Activated naive CD8-positive, alpha-beta T cell (primary cell): ENCODE measurements around the gene ADD1.
A peak's percentile ranks its signal among the peaks of the same experiment; 100 is the strongest.
"Not testable (repeated sequence)": the region's sequence is repeated elsewhere in the genome, so short reads cannot be mapped to it uniquely, and the experiment has no call there.

Experiments
- H3K27ac Mint-ChIP-seq: one replicate; pipeline ENCODE4 v1.8.0; 2021; ENCODE audit warnings: mixed read lengths
- H3K27me3 Mint-ChIP-seq: one replicate; pipeline ENCODE4 v1.8.0; 2021; ENCODE audit warnings: mixed read lengths
- H3K36me3 Mint-ChIP-seq: one replicate; pipeline ENCODE4 v1.8.0; 2021; ENCODE audit warnings: mixed read lengths
- H3K4me1 Mint-ChIP-seq: one replicate; pipeline ENCODE4 v1.8.0; 2021; ENCODE audit warnings: low read depth, mixed read lengths
- H3K4me3 Mint-ChIP-seq: one replicate; pipeline ENCODE4 v1.8.0; 2021; ENCODE audit warnings: mild to moderate bottlenecking, mixed read lengths
- H3K9me3 Mint-ChIP-seq: one replicate; pipeline ENCODE4 v1.8.0; 2021; ENCODE audit warnings: low read depth, mixed read lengths

The ADD1 gene

DNA sequence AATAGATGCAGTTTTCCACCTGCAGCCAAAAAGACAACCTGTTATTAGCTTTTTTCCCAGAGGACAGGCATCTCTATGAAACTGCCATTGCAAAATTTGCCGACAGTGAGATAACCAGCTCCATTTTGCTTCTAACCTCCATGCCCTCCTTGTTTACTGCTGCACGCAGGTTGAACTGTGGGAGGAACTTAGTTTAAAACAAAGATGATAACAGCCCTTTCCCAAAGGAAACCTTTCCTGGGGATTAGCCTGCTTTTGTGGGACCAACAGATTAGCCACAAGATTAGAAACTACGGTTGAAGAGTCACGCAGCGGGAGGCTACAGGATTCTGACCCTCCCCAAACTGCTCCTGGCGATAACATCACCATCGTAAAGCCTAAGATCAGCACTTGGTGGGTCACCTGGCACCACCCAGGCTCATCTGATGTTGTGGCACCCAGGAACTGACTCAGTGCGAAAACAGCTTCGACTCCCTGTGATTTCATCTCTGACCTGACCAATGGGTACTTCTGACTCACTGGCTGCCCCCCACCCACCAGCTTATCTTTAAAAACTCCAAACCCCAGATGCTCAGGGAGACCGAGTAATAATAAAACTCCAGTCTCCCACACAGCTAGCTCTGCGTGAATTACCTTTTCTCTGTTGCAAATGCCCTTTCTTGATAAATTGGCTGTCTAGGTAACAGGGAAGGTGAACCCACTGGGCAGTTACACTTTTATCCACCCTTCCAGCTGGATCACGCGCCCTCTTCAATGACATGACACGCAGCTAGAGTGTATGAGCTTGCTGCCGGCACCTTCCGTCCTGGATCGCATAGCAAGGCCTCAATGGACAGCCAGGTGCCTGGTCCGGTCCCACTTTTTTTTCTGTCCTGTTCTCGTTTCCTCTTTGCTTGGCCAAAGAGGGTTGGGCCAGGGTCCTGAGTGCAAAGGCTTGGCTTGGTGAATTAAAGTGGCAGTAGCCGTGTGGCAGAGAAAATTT is 92.4 kb downstream of the ADD1 start:
- peak overlapping the region; percentile 91 for H3K4me3 Mint-ChIP-seq
- H3K9me3 Mint-ChIP-seq = no peaks in the 10 kb centered on the region
- H3K27me3 Mint-ChIP-seq = no peaks in the 10 kb centered on the region
- H3K36me3 Mint-ChIP-seq = peaks cover 4% of the 10 kb centered on the region
- peaks cover 39% of the 10 kb centered on the region for H3K4me1 Mint-ChIP-seq
- H3K27ac Mint-ChIP-seq = peak overlapping the region; percentile 90

- H3K27ac Mint-ChIP-seq = peak overlapping the region; percentile 90
- H3K27me3 Mint-ChIP-seq = no peaks in the 10 kb centered on the region
- H3K4me1 Mint-ChIP-seq = peaks cover 39% of the 10 kb centered on the region
- H3K4me3 Mint-ChIP-seq = peak overlapping the region; percentile 91
- peaks cover 4% of the 10 kb centered on the region for H3K36me3 Mint-ChIP-seq
- H3K9me3 Mint-ChIP-seq = no peaks in the 10 kb centered on the region
Measured at GRCh38 chr4:2936773-2937145, 93.1 kb downstream of the ADD1 start.

- H3K27me3 Mint-ChIP-seq = no peaks in the 10 kb centered on the region
- H3K9me3 Mint-ChIP-seq = no peaks in the 10 kb centered on the region
- H3K27ac Mint-ChIP-seq = peak overlapping the region; percentile 90
- H3K36me3 Mint-ChIP-seq = peaks cover 4% of the 10 kb centered on the region
- H3K4me1 Mint-ChIP-seq = peaks cover 35% of the 10 kb centered on the region
- peak overlapping the region; percentile 91 for H3K4me3 Mint-ChIP-seq
Measured at GRCh38 chr4:2937146-2937857, 93.7 kb downstream of the ADD1 start.

GRCh38 chr4:2937986-2938385 is 94.3 kb downstream of the ADD1 start:
- peak overlapping the region; percentile 8 for H3K27ac Mint-ChIP-seq
- no peaks in the 10 kb centered on the region for H3K9me3 Mint-ChIP-seq
- peaks cover 2% of the 10 kb centered on the region for H3K36me3 Mint-ChIP-seq
- peaks cover 28% of the 10 kb centered on the region for H3K4me1 Mint-ChIP-seq
- no peak overlapping the region for H3K4me3 Mint-ChIP-seq
- no peaks in the 10 kb centered on the region for H3K27me3 Mint-ChIP-seq

GRCh38 chr4:2938411-2938810 is 94.8 kb downstream of the ADD1 start:
- not testable (repeated sequence) for H3K27ac Mint-ChIP-seq, H3K4me3 Mint-ChIP-seq, H3K27me3 Mint-ChIP-seq, H3K9me3 Mint-ChIP-seq, H3K36me3 Mint-ChIP-seq
- peaks cover 24% of the 10 kb centered on the region for H3K4me1 Mint-ChIP-seq

- Mint-ChIP-seq H3K4me1 (peaks cover 24% of the 10 kb centered on the region), H3K4me3 (peak overlapping the region; percentile 27)
Measured at GRCh38 chr4:2938906-2939305, 95.3 kb downstream of the ADD1 start.

GRCh38 chr4:2939383-2940243 is 96.0 kb downstream of the ADD1 start:
- peaks cover 24% of the 10 kb centered on the region for H3K4me1 Mint-ChIP-seq
- no peaks in the 10 kb centered on the region for H3K36me3 Mint-ChIP-seq
- no peaks in the 10 kb centered on the region for H3K9me3 Mint-ChIP-seq
- no peak overlapping the region for H3K4me3 Mint-ChIP-seq
- H3K27ac Mint-ChIP-seq = peak overlapping the region; percentile 66
- H3K27me3 Mint-ChIP-seq = no peaks in the 10 kb centered on the region

More at GRCh38 chr4:2938906-2939305, 95.3 kb downstream of the ADD1 start:
- Mint-ChIP-seq H3K27ac (peak overlapping the region; percentile 66), H3K27me3 (no peaks in the 10 kb centered on the region), H3K36me3 (no peaks in the 10 kb centered on the region), H3K9me3 (no peaks in the 10 kb centered on the region)

GRCh38 chr4:2940267-2941137 is 96.9 kb downstream of the ADD1 start:
- peaks cover 23% of the 10 kb centered on the region for H3K4me1 Mint-ChIP-seq
- no peaks in the 10 kb centered on the region for H3K27me3 Mint-ChIP-seq
- no peak overlapping the region for H3K27ac Mint-ChIP-seq
- peaks cover 2% of the 10 kb centered on the region for H3K36me3 Mint-ChIP-seq
- H3K4me3 Mint-ChIP-seq = no peak overlapping the region
- no peaks in the 10 kb centered on the region for H3K9me3 Mint-ChIP-seq

DNA sequence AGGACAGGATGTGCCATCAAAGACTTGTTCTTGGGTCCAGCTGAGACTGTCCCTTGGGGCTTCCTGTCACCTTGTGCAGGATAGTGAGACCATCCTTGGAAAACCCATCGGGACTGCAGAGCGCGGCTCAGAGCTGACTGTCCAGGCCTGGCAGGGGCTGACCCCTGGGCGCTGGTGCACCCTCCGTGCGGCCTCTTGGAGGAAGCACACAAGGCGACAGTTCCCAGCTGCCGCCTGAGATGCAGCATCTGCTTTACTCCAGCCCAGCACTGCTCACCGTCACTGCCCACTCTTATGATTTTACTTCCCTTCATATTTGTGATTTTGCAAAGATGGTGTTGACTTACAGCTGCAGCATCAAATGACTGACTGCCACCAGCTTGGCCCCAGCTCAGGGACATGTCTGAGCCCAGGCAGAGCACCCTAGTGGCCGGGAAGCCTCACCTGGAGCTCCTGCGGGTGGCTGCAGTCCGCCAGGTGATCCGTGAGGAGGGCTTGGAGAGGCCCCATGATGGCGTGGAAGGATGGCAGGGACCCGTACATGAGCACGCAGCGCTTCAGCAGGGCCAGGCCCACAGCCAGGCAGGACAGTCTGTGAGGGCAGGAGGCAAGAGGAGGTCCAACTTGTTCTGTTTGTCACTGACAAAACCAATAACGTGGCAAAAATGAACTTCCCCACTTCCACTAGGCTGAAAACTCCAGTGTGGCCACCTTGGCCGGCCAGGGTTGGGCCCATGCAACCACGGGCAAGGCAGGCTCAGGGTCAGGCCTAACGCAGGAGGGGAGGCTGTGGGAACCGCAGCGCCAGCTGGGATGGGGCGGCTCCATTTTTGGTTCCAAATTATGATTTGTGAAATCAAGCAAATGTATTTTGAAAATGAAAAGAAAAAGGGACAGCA is 97.7 kb downstream of the ADD1 start:
- Mint-ChIP-seq H3K27me3 (no peaks in the 10 kb centered on the region), H3K4me3 (no peak overlapping the region), H3K27ac (no peak overlapping the region), H3K36me3 (peaks cover 5% of the 10 kb centered on the region), H3K4me1 (peaks cover 14% of the 10 kb centered on the region), H3K9me3 (no peaks in the 10 kb centered on the region)

DNA sequence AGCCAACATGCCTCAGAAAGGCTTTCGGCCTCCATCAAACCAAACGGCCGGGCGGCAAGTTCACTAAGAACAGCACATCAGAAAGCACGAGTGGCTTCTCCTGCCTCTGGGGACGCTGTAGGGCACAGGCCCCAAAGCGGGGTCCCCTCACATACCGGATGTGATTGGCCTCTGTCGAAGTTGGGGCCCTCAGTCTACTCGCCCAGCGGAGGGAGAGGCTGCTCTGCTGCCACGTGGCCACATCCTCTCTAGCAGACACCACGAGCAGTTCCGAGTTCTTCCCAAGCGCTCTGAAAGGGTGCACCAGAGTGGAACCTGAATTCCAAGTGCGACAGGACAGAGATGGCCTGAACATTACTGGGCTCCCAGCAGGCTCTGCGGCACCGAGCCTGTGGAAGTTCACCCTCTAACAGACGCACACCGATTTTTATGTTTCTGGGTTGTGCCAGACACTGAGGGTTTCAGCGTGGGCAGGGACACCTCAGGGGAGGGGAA is 98.4 kb downstream of the ADD1 start:
- Mint-ChIP-seq H3K36me3 (peaks cover 6% of the 10 kb centered on the region), H3K9me3 (no peaks in the 10 kb centered on the region), H3K4me1 (peaks cover 7% of the 10 kb centered on the region), H3K27me3 (no peaks in the 10 kb centered on the region), H3K4me3 (no peak overlapping the region), H3K27ac (no peak overlapping the region)

- Mint-ChIP-seq H3K4me3 (no peak overlapping the region), H3K27ac (peak overlapping the region; percentile 54), H3K9me3 (no peaks in the 10 kb centered on the region), H3K27me3 (no peaks in the 10 kb centered on the region), H3K36me3 (peaks cover 6% of the 10 kb centered on the region), H3K4me1 (peaks cover 4% of the 10 kb centered on the region)
Measured at GRCh38 chr4:2942532-2943363, 99.1 kb downstream of the ADD1 start.

- H3K4me1 Mint-ChIP-seq = peaks cover 2% of the 10 kb centered on the region
- no peaks in the 10 kb centered on the region for H3K27me3 Mint-ChIP-seq
- H3K27ac Mint-ChIP-seq = no peak overlapping the region
- no peak overlapping the region for H3K4me3 Mint-ChIP-seq
- H3K9me3 Mint-ChIP-seq = no peaks in the 10 kb centered on the region
- peaks cover 6% of the 10 kb centered on the region for H3K36me3 Mint-ChIP-seq
Measured at GRCh38 chr4:2943364-2944090, 99.9 kb downstream of the ADD1 start.
